Peyer's patch (tissue), 4 donors: ENCODE data around the gene SLC43A3.

ENCODE experiments used
- CTCF ChIP-seq, 6 experiments: fragments of 450-650 bp in 4 of 6; fragments of 200-600 bp in 2 of 6; sonication (generic) in 1 of 6; IDR thresholded peaks; one replicate each; pipeline ENCODE4 v1.5.1; 2017 to 2019; ENCODE audit warnings: antibody characterized with exemption in 6 of 6, mild to moderate bottlenecking in 3 of 6, moderate library complexity in 1 of 6
- POLR2A ChIP-seq, 2 donors: fragments of 450-650 bp; IDR thresholded peaks; one replicate each; pipeline ENCODE4 v1.5.1; 2017; ENCODE audit warnings: antibody characterized with exemption in 2 of 2, mild to moderate bottlenecking in 2 of 2, moderate library complexity in 2 of 2

- no peak for TF ChIP-seq POLR2A (IDR thresholded peaks at IDR 0.05)
- no peak for TF ChIP-seq CTCF (IDR thresholded peaks at IDR 0.05)
Observed at GRCh38 chr11:57358991-57359390, 67.9 kb downstream of the SLC43A3 start.
